ENCODE results near the gene LGMN. TPM values are rescaled to one million over a fixed set of nuclear protein-coding genes. Genes with fewer than 3 reads are reported as not detected.
A peak's percentile ranks its signal among the peaks of the same experiment; 100 is the strongest.

The LGMN gene
- total and polyA plus RNA-seq, 9 of the 15 experiments (the other 6 are each of a cell fraction or from before 2014, with no cell fraction given) = 0.05 to 1.4 (median 0.43) TPM; not detected in 2

- 0 out of 2 replicates have a peak, but pooled peaks have one; percentile 27 for TF ChIP-seq ATF7 (IDR thresholded peaks at IDR 0.05)
- no peak for TF ChIP-seq ATF1 (CRISPR knock-in tag; IDR thresholded peaks at IDR 0.05)
- TF ChIP-seq ATF1 (tag; IDR thresholded peaks at IDR 0.05) = 0 out of 2 replicates have a peak, but pooled peaks have one; percentile 17
- TF ChIP-seq PHB2 (IDR thresholded peaks at IDR 0.05; ENCODE audit: low read depth) = no peak
- peak; percentile 72 for TF ChIP-seq C11orf30 (IDR thresholded peaks at IDR 0.05; ENCODE audit: low read depth)
- TF ChIP-seq ZNF175 (CRISPR knock-in tag; IDR thresholded peaks at IDR 0.05; ENCODE audit: low read depth) = peak; percentile 69; the same call in 1 of the 2 replicates
- peak; percentile 47; the same call in 1 of the 2 replicates for TF ChIP-seq CEBPB (tag; IDR thresholded peaks at IDR 0.05)
- TF ChIP-seq TAL1 (IDR thresholded peaks at IDR 0.05) = peak; percentile 50
- TF ChIP-seq ATF3 (IDR thresholded peaks at IDR 0.05) = peak; percentile 76
- TF ChIP-seq ATF3 (CRISPR knock-in tag; conservative IDR thresholded peaks at IDR 0.05) = no peak
- TF ChIP-seq ZNF316 (IDR thresholded peaks at IDR 0.05) = peak; percentile 68
- 0 out of 2 replicates have a peak, but pooled peaks have one; percentile 58 for TF ChIP-seq SMARCA4 (IDR thresholded peaks at IDR 0.05)
- TF ChIP-seq HLTF (IDR thresholded peaks at IDR 0.05) = no peak
- TF ChIP-seq DPF2 (IDR thresholded peaks at IDR 0.05) = peak; percentile 75
- TF ChIP-seq TAF7 (tag; IDR thresholded peaks at IDR 0.05) = peak; percentile 54; the same call in 1 of the 2 replicates
- peak; percentile 31; the same call in 1 of the 2 replicates for TF ChIP-seq JUN (IDR thresholded peaks at IDR 0.05; ENCODE audit: borderline replicate concordance, low read depth, low read length)
- no peak for TF ChIP-seq JUN (CRISPR knock-in tag; IDR thresholded peaks at IDR 0.05; ENCODE audit: borderline replicate concordance)
- no peak for TF ChIP-seq CCNT2 (IDR thresholded peaks at IDR 0.05; ENCODE audit: borderline replicate concordance, extremely low read depth, insufficient read length, low read depth, low read length)
- TF ChIP-seq POLR2AphosphoS2 (IDR thresholded peaks at IDR 0.05; ENCODE audit: low read length) = no peak
- TF ChIP-seq CBFA2T3 (IDR thresholded peaks at IDR 0.05) = peak; percentile 75
- 0 out of 2 replicates have a peak, but pooled peaks have one; percentile 21 for TF ChIP-seq FOXJ2 (tag; IDR thresholded peaks at IDR 0.05)
- peak; percentile 39; the same call in 1 of the 2 replicates for TF ChIP-seq TCF3 (CRISPR knock-in tag; IDR thresholded peaks at IDR 0.05)
- peak; percentile 16 to 34; a peak in 1 of 4 replicates for TF ChIP-seq TRIM24 (IDR thresholded peaks at IDR 0.05)
Observed at GRCh38 chr14:92785667-92786426, 37.4 kb upstream of the LGMN start (continued).
